HG03280 (cell line): ENCODE data around the gene MS4A15.
"Not testable (repeated sequence)": the region's sequence is repeated elsewhere in the genome, so short reads cannot be mapped to it uniquely, and the experiment has no call there.

Experiments
- ATAC-seq: cut with Tn5 transposase; IDR thresholded peaks from one replicate; pipeline ENCODE4 v1.9.1; 2021; ENCODE audit warnings: mild to moderate bottlenecking, moderate library complexity; ENCODE audit not compliant: unreplicated experiment

The MS4A15 gene

DNA sequence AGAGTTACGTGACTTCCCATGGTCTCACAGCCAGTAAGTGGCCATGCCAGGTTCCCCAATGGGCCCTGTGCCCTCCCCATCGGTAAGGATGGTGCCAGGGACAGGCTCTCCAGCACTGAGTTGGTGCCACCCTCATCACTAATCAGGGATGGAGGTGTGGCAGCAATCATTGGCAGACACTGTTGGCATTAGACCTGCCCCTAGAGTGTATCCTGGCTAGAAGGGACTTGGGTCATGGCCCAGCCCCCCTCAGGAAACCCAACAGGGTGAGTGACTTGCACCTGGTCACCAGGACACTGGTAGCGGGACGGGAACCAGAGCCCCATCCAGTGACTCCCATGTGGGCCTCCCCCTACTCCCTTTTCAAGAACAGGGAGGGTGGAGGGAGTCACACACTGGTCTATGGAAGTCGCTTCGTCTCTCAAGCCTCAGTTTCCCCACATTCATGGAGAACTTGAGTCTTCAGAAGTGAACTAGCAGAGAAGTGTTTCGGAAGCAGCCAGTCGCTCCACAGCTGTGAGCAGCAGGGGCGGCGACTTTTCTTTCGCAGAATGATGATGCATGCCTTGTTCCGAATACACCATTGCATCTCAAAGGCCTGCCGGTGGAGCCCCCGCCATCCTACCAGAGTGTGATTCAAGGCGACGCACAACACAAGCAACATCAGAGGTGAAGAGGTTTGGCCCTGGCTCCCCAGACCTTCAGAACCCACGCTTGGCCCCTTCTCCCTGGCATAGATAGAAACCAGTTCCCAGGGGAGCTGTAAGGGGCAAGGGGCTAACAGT is 41.4 kb downstream of the MS4A15 start:
- no peak for ATAC-seq

DNA sequence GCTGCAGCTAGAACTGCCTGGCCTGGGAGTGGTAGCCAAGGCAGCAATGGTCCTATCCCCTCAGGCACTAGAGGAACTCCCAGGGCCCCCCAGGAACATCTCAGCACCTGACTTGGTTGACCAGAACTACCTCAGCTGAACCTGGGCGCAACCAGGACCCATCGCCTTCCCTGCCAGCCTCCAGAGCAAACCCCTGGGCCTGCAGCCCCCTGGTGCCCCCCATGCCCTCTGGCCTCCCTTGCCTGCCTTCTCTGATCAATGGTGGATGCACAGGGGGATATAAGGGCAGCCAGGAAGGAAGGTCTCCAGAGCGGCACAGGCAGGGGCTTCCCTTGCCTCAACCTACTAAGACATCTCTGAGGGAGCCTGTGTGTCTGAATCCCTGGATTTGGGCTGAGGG is 42.0 kb downstream of the MS4A15 start:
- no peak for ATAC-seq

DNA sequence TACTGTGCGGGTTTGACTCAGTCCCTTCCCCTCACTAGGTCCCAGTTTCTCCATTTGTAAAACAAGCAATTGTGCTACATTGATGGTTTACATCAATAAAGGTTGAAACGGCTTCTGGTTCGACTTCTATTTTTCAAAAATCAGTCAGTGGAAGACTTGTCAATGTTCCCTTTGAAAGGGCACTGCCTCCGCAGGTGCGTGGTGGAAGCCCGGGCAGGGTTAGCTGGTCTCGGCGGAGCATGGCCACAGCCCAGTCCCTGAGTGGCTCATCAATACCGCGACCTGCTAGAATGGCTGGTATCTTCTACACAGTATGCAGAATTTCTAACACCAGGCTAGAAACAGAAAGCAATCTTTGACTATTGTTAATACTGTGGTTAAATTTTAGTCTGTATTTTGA is 44.5 kb downstream of the MS4A15 start:
- no peak for ATAC-seq

DNA sequence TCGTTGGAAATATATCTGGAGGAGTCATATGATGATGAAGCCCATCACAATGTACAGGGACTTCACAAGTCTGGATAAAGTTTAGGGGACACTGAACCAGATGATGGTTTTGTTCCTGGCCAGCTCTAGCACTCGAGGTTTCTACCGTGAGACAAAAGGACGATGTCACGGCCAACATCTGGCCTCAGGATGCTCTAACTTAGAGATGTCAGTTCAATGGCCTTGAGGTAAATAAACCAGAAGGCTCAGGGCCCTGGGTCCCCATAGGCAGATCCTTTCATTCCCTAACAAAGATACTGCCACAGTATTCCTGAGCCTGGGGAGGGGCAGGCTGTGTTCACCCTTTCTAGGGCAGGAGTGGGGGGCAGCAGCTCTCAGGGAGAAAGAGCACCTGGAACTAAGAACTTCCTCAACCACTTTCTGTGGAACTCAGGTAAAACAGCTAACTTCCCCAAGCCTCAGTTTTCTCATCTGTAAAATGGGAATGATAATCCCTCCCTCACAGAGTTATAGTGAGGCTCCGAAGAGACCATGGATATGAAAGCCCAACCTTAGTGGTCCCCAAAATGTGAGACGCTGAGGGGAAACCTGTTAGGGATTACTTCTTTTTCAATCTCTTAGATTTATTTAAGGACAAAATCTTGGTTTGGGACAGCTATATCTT is 46.7 kb downstream of the MS4A15 start:
- no peak for ATAC-seq

DNA sequence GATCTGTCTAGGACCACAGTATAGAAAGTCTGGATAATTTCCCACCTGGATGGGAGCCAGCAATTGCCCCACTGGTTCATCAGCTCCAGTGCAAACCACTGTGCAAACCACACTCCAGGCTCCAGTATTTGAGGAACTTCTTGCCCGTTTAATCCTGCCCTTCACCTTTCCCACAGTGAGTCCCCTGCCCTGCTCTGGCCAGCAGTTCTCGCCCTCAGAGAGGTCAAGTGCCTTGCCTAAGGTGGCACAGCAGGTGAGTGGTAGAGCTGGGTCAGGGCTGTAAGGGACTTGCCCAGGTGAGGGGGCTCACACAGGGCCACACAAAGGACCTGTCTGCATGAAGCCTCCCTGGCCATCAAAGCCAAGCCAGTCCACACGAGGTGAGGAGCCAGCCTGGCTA is 52.6 kb downstream of the MS4A15 start:
- no peak for ATAC-seq

DNA sequence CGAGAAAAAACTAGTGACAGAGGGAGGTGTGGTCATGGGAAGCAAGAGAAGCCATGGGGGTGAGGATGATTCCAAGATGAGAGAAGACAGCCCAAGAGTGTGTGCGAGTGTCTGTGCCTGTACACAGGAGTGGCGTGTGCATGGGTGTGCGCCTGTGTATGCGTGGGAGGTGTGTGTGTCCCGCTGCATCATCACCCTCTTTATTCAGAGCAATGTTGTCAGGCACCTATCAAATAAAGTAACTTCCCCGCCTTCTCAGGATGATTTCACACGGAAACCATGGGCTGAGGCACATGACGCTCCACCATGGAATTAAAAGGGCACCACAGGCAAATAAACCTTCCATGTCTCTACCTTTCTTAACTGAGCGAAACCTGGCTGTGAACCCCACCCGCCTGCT is 53.0 kb downstream of the MS4A15 start:
- no peak for ATAC-seq

DNA sequence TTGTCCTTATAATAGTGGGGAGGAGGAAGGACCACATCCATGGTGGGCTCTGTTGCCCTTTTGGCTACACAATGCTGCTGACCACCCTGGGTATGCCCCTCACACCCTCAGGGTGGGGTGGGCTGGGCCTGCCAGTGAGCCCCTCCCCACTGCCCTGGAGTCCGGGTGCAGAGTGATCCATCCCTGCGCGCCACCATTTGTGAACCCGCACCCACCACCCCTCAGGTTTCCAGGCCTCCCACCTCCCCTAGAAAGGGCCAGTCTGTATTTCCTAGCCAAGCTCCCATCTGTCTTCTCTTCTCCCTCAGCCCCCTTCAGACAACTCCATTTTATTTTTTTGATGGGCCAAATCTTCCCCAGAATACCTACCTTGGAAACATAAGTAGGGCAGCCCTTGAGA is 53.5 kb downstream of the MS4A15 start:
- ATAC-seq, result no peak

DNA sequence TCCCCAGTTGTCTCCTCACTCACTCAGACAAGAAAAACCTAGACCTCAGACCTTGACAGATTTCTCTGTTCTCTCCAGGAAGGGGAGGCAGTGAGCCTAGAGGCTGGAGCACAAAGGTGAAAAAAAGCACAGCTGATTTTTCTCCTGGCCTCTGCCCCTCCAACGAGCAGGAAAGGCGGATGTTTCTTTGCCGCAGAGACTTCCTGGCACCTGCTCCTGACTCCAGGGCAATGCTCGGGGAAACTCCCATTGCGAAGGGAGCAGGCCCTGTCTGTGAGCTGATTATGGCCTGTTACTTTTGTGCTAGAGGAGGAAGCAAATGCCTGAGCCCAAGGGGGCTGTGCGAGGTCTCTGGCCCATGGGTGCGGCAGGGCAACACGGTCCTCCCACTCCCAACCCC is 53.9 kb downstream of the MS4A15 start:
- no peak for ATAC-seq

DNA sequence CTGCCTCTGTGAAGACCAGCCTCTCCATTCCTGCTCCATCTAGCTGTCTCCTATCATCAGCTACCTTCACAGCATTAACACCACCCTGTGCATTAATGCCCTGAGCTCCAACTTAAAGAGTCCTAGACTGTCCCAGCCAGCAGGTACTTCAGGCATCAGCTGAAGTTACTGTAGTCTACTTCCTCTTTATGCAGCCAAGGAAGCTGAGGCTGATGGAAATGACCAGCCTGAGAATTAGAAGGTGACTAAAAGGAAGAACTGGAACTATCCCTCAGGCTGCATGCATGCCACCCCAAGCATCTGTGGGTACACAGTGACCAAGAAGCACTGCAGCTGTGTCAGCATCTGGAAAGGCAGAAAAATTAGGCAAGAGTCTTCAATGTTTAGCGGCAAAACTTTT is 56.7 kb downstream of the MS4A15 start:
- no peak for ATAC-seq

DNA sequence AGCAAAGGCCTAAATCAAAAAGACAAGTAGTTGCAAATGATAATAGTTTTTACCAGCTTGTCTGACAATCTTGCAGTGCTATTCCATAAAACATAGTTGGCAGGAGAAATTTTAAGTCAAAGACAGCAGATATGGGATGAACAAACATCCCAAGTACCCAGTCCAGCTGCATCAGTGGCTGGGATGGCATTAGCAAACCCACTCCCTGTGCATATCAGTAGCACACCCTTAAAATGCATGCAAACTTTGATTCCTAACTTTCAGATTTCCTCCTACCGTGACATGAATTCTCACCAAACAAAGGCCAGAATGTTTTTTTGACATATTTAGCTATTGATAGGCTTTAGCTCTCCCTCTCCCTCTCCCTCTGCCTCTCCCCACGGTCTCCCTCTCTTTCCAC is 57.4 kb downstream of the MS4A15 start:
- ATAC-seq, result no peak

DNA sequence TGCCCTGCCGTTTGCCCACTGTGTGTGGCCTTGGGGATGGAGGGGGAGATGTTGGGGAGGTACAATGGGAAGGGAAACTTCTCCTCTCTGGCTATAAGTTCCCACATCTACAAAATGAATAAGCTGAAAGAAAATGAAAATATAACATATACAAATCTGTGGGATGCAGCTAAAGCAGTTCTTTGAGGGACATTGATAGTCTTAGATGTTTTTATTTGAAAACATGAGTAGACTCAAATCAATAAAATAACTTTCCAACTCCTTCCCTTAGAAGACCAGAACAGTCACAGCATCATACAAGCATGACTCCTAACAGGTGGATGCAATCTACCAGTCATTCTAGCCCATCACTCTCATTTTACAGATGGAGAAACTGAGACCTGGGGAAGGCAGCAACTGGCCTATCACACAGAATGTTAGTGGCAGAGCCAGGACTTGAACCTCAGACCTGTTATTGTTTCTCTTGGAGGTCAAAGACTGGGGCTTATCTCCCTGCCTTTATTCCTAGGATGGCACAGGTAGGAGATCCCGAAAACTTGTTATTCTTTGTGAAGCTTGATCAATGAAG is 60.0 kb downstream of the MS4A15 start:
- no peak for ATAC-seq

DNA sequence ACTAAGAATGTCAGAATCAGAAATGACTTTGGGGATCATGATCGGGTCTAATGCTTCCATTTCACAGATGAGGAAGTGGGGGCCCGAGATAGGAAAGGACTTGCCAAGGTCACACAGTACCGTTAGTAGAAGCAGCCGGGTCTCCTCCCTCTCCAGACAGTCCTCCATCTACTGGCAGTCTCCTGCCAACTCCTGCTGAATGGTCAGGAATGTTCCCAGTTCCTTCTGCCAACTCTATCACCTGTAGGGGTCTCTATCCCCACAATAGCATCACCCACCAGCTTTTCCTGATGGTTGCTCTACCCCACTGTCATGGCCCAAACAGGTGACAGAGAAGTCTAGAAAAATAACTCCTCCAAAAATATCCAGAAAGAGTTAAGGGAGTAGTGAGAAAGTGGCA is 61.4 kb downstream of the MS4A15 start:
- no peak for ATAC-seq

DNA sequence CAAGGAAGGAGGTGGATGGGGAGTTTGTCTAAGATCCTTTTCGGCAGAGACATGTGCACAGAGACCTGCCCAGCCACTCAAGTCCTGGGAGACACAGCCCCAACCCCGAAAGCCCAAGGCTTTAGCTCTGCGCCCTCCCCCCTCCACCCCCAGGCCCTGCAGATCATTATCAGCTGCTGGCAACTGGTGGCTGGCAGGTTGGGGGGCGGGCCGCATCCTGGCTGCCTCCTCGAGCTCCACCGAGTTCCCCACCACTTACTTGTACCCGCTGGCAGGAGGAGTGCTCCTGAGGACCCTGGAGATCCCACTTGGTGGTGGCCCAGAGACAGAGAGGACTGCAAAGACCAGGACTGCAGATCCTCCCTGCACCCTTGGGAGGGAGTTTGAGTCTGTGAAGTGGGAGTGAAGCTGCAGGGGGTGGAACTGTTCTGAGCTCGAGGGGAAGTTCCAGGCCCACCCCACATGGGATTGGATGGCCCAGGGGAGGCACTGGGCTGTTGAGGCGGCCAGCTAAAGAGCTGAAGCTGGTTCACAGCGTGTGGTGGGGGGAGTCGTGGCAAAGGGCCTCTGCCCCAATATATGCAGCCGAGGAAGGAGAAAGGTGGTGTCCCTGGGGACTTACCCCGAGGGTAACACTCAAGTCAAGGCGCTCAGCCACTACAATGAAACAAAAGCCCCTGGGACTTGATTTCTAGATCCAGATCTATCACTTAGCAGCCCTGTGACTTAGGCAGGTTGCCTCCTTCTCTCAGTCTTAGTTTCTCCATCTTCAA is 65.3 kb downstream of the MS4A15 start:
- no peak for ATAC-seq

DNA sequence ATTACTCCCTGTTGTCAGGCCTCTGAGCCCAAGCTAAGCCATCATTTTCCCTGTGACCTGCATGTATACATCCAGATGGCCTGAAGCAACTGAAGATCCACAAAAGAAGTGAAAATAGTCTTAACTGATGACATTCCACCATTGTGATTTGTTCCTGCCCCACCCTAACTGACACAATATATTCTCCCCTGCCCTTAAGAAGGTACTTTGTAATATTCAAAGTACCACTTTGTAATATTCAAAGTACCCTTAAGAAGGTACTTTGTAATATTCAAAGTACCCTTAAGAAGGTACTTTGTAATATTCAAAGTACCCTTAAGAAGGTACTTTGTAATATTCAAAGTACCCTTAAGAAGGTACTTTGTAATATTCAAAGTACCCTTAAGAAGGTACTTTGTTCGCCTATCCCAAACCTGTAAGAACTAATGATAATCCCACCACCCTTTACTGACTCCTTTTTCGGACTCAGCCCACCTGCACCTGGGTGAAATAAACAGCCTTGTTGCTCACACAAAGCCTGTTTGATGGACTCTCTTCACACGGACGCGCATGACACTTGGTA is 67.2 kb downstream of the MS4A15 start:
- not testable (repeated sequence) for ATAC-seq

DNA sequence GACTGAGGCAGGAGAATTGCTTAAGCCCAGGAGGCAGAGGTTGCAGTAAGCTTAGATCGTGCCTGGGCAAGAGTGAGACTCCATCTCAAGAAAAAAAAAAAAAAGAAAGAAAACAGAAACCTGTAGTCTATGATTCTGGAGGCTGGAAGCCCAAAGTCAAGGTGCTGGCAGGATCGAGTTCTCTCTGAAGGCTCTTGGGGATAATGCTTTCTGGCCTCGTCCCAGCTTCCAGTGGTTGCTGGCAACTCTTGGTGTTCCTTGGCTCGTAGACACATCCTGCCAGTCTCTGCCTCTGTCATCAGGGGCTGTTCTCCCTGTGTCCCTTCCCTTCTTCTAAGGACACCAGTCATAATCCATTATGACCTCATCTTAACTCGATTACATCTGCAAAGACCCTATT is 68.5 kb downstream of the MS4A15 start:
- ATAC-seq, result no peak

DNA sequence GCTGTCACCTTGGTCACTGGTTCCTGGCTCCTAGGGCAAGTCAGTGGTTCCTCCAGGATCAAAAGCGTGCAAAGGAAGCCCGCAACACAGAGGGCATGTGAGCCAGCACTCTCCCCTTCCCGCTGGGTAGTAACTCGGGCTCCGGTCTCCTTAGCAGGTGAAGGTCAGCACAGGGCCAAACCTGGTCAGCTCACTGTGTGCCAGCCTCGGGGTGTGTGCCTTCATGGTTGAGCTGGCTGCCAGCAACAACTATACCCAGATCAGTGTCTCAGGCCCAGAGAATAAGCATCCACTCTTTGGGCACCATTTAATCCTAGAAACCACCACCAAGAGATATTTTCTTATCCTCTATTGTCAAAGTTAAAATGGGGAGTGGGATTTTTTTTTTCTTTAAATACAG is 69.1 kb downstream of the MS4A15 start:
- no peak for ATAC-seq
